ENCODE results near the gene KAZN.

KAZN gene
- 0 to 0.49 (median 0.13) reads per million in 9 experiments for total RNA-seq

GRCh38 chr1:14598498-14599182, at the start of gene KAZN:
TSS of gene KAZN (plus strand) at chr1:14598685.
- no peak for ATAC-seq (replicated peaks)
- Mint-ChIP-seq H3K36me3 (ENCODE audit: insufficient read depth) (no peaks in the 10 kb centered on the region), H3K27ac (no peak within 1 kb of the TSS), H3K9me3 (no peaks in the 10 kb centered on the region), H3K27me3 (peaks cover 65 to 70% of the 10 kb centered on the region in 2 donors), H3K4me3 (no peak within 1 kb of the TSS), H3K4me1 (ENCODE audit: low read depth in 2 of 2) (no peaks in the 10 kb centered on the region)
- no peak for DNase-seq

DNA sequence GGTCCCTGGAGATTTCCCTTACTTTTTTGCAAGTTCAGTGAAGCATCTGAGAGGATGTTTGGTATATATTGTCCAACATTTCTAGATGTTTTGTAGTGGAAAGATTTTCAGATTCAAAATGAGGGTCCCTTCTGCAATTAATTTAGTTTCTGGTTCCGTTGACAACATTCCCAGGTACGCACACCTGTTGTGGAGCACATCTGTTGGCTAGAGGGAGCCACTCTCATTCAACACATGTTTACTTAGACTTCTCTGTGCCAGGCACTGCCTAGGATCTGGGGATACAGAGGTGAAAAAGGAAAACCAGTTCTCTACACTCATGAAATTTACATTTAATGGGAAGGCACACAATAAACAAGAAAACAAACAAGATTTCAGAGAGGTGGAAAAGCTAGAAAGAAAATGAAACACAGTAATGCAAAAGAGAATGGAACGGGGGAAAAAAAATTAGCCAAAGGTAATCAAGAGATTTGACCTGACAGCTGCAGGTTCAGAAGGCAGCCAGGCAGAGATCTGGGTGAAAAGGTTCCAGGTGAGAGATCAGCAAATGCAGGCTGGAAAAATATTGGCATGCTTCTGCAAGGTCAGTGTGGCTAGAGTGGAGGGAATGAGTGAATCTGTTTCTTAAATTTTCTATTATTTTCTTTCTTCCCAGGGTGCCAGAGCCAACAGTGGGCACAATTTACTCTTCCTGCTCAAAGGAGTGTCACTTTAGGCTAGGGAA, 48.4 kb upstream of the KAZN start:
- ATAC-seq (replicated peaks) = no peak
- peaks cover 32 to 45% of the 10 kb centered on the region in 2 donors for H3K27me3 Mint-ChIP-seq
- H3K4me1 Mint-ChIP-seq (ENCODE audit: low read depth in 2 of 2) = no peaks in the 10 kb centered on the region
- no peak overlapping the region for H3K4me3 Mint-ChIP-seq
- H3K9me3 Mint-ChIP-seq = no peaks in the 10 kb centered on the region
- H3K27ac Mint-ChIP-seq = no peak overlapping the region
- no peaks in the 10 kb centered on the region for H3K36me3 Mint-ChIP-seq (ENCODE audit: insufficient read depth)
- no peak for DNase-seq

DNA sequence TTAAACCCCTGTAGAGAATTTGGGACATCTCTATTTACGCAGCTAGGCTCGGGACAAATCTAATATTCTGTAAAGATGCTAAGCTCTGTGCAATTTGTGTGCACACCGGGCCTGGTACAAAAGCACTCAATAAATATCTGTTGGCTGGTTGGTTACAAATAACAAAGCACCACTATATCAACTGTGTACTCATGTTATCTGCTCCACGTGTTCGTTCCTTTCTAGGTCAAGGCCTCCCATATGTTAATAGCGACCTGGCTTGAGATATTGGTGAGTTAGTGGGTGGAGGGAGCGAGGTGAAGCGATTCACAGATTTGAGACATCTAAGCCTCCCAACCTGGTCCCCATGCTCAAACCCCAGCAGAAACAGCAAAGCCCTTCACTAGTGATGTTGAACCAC, 47.1 kb upstream of the KAZN start:
- Mint-ChIP-seq H3K4me1 (ENCODE audit: low read depth in 2 of 2) (no peaks in the 10 kb centered on the region), H3K27me3 (peaks cover 23 to 35% of the 10 kb centered on the region in 2 donors)

GRCh38 chr1:14552246-14552965, 46.1 kb upstream of the KAZN start:
- Mint-ChIP-seq H3K4me3 (no peak overlapping the region), H3K36me3 (ENCODE audit: insufficient read depth) (no peaks in the 10 kb centered on the region), H3K27me3 (peaks cover 28 to 34% of the 10 kb centered on the region in 2 donors), H3K27ac (no peak overlapping the region), H3K9me3 (no peaks in the 10 kb centered on the region), H3K4me1 (ENCODE audit: low read depth in 2 of 2) (no peaks in the 10 kb centered on the region)
- DNase-seq = no peak
- no peak for ATAC-seq (replicated peaks)

More for the DNA sequence above, 47.1 kb upstream of the KAZN start:
- Mint-ChIP-seq H3K9me3 (no peaks in the 10 kb centered on the region), H3K27ac (no peak overlapping the region), H3K4me3 (no peak overlapping the region), H3K36me3 (ENCODE audit: insufficient read depth) (no peaks in the 10 kb centered on the region)
- ATAC-seq (replicated peaks) = no peak
- no peak for DNase-seq

DNA sequence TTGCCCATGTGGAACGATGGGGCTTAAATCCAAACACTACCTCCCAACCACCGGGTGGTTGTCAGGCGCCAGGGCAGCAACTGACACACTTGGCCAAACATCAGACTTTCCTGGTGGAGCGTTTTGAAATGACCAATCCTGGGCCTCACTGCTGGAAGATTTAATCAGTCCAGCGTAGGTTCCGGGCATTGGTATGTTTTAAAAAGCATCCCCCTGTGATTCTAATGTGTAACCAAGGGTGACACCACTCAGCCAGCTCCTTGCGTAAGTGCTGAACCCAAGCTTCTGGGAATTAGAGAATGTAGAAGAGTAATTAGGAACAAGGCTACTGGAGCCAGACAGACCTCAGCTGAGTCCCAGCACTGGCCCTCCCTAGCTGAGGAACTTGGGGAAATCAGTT, 44.8 kb upstream of the KAZN start:
- peaks cover 28 to 38% of the 10 kb centered on the region in 2 donors for H3K27me3 Mint-ChIP-seq

DNA sequence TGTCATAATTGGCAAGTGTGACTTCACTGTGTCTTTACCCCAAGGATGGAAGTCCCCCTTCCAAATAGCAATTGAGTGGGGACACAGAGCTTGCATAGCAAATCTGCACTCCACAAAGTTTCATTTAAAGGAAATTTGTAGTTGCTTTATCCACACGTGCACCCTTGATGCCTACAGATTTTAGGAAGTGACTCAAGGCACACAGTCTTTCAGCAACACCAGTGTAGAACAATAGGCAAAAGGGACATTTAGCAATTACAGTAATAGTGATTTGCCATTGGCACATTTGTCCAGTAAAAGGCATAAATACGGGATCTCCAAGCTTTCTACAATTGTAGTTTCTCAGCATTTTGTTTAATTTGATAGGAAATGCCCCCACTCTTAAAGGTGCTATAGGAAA, 43.4 kb upstream of the KAZN start:
- H3K4me1 Mint-ChIP-seq (ENCODE audit: low read depth in 2 of 2) = no peaks in the 10 kb centered on the region
- H3K9me3 Mint-ChIP-seq = no peaks in the 10 kb centered on the region
- H3K27me3 Mint-ChIP-seq = peaks cover 27 to 42% of the 10 kb centered on the region in 2 donors
- DNase-seq = no peak
- no peak overlapping the region for H3K4me3 Mint-ChIP-seq
- H3K27ac Mint-ChIP-seq = no peak overlapping the region
- ATAC-seq (replicated peaks) = no peak
- no peaks in the 10 kb centered on the region for H3K36me3 Mint-ChIP-seq (ENCODE audit: insufficient read depth)

More for the DNA sequence above, 44.8 kb upstream of the KAZN start:
- Mint-ChIP-seq H3K4me1 (ENCODE audit: low read depth in 2 of 2) (no peaks in the 10 kb centered on the region), H3K27ac (no peak overlapping the region), H3K4me3 (no peak overlapping the region), H3K36me3 (ENCODE audit: insufficient read depth) (no peaks in the 10 kb centered on the region), H3K9me3 (no peaks in the 10 kb centered on the region)
- DNase-seq = no peak
- ATAC-seq (replicated peaks) = no peak

- ATAC-seq (replicated peaks) = no peak
Observed at GRCh38 chr1:14561014-14561693, 37.3 kb upstream of the KAZN start.

DNA sequence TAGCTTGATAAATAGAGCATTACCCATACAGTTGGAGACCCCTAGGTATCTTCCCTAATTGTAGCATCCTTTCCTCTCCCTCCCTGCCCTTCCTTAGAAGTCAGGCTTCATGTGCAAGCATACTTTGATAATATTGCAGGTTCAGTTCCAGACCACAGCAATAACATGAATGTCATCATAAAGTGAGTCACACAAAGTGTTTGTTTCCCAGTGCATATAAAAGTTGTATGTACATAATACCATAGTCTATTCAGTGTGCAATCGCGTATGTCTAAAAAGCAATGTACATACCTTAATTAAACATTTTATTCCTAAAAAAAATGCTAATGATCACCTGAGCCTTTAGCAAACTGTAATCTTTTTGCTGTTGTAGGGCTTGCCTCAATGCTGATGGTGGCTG, 33.4 kb upstream of the KAZN start:
- peaks cover 2% of the 10 kb centered on the region for H3K36me3 Mint-ChIP-seq (ENCODE audit: insufficient read depth)
- ATAC-seq (replicated peaks) (no peak), DNase-seq (no peak)
- H3K4me1 Mint-ChIP-seq (ENCODE audit: low read depth in 2 of 2) = no peaks in the 10 kb centered on the region
- H3K27ac Mint-ChIP-seq = no peak overlapping the region
- peaks cover 5 to 8% of the 10 kb centered on the region in 2 donors for H3K27me3 Mint-ChIP-seq
- peaks cover 0 to 1% of the 10 kb centered on the region in 2 donors for H3K9me3 Mint-ChIP-seq
- no peak overlapping the region for H3K4me3 Mint-ChIP-seq

More at GRCh38 chr1:14561014-14561693, 37.3 kb upstream of the KAZN start:
- Mint-ChIP-seq H3K9me3 (no peaks in the 10 kb centered on the region), H3K27me3 (peaks cover 0 to 25% of the 10 kb centered on the region in 2 donors), H3K36me3 (ENCODE audit: insufficient read depth) (peaks cover 2% of the 10 kb centered on the region), H3K4me1 (ENCODE audit: low read depth in 2 of 2) (no peaks in the 10 kb centered on the region), H3K27ac (no peak overlapping the region), H3K4me3 (no peak overlapping the region)
- DNase-seq = no peak

DNA sequence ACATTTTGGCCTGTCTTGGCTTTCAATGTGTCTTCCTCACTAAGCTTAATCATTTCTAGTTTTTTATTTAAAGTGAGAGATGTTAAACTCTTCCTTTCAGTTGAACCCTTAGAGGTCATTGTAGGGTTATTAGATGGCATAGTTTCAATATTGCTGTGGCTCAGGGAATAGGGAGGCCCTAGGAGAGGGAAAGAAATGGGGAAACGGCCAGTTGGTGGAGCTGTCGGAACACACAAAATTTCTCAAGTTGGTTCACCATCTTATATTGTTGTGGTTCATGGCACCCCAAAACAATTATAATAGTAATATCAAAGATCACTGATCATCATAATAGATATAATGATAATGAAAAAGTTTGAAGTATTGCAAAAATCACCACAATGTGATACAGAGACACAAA, 31.4 kb upstream of the KAZN start:
- H3K36me3 Mint-ChIP-seq (ENCODE audit: insufficient read depth) = no peaks in the 10 kb centered on the region
- ATAC-seq (replicated peaks) (no peak), DNase-seq (no peak)
- H3K27ac Mint-ChIP-seq = no peak overlapping the region
- peaks cover 0 to 3% of the 10 kb centered on the region in 2 donors for H3K9me3 Mint-ChIP-seq
- no peak overlapping the region for H3K4me3 Mint-ChIP-seq
- peaks cover 10 to 18% of the 10 kb centered on the region in 2 donors for H3K27me3 Mint-ChIP-seq
- H3K4me1 Mint-ChIP-seq (ENCODE audit: low read depth in 2 of 2) = no peaks in the 10 kb centered on the region

GRCh38 chr1:14567903-14568302, 30.6 kb upstream of the KAZN start:
- H3K36me3 Mint-ChIP-seq (ENCODE audit: insufficient read depth) = no peaks in the 10 kb centered on the region
- ATAC-seq (replicated peaks) = no peak

GRCh38 chr1:14568716-14569355, 29.6 kb upstream of the KAZN start:
- Mint-ChIP-seq H3K4me3 (no peak overlapping the region), H3K36me3 (ENCODE audit: insufficient read depth) (no peaks in the 10 kb centered on the region), H3K4me1 (ENCODE audit: low read depth in 2 of 2) (no peaks in the 10 kb centered on the region)

More at GRCh38 chr1:14567903-14568302, 30.6 kb upstream of the KAZN start:
- H3K4me1 Mint-ChIP-seq (ENCODE audit: low read depth in 2 of 2) = no peaks in the 10 kb centered on the region
- no peak for DNase-seq
- no peak overlapping the region for H3K4me3 Mint-ChIP-seq
- no peak overlapping the region for H3K27ac Mint-ChIP-seq
- peaks cover 10 to 18% of the 10 kb centered on the region in 2 donors for H3K27me3 Mint-ChIP-seq
- peaks cover 0 to 3% of the 10 kb centered on the region in 2 donors for H3K9me3 Mint-ChIP-seq

DNA sequence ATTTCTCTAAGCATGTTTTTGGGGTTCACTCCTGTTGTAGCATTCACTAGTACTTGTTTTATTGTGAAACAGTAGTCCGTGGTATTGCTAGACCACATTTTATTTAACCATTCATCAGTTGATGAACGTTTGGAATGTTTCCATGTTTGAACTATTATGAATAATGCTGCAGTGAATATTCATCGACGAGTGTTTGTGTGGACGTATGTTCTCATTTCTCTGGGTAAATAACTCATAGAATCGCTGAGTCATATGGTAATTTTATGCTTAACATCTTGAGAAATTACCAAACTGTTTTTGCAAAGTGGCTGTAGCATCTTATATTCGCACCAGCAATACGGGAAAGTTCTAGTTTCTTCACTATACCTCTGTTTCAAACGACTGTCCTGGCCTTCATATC, 28.0 kb upstream of the KAZN start:
- Mint-ChIP-seq H3K4me1 (ENCODE audit: low read depth in 2 of 2) (no peaks in the 10 kb centered on the region), H3K4me3 (no peak overlapping the region), H3K9me3 (peaks cover 3 to 11% of the 10 kb centered on the region in 2 donors), H3K36me3 (ENCODE audit: insufficient read depth) (no peaks in the 10 kb centered on the region), H3K27ac (no peak overlapping the region), H3K27me3 (peaks cover 20 to 22% of the 10 kb centered on the region in 2 donors)
- DNase-seq = no peak
- ATAC-seq (replicated peaks) = no peak

More at GRCh38 chr1:14568716-14569355, 29.6 kb upstream of the KAZN start:
- Mint-ChIP-seq H3K27me3 (peaks cover 10 to 12% of the 10 kb centered on the region in 2 donors), H3K9me3 (peaks cover 0 to 3% of the 10 kb centered on the region in 2 donors), H3K27ac (no peak overlapping the region)
- ATAC-seq (replicated peaks) (no peak), DNase-seq (no peak)

All from effector memory CD8-positive, alpha-beta T cell (primary cell).